Measurements from ENCODE around the gene NOCT.

Gene NOCT

DNA sequence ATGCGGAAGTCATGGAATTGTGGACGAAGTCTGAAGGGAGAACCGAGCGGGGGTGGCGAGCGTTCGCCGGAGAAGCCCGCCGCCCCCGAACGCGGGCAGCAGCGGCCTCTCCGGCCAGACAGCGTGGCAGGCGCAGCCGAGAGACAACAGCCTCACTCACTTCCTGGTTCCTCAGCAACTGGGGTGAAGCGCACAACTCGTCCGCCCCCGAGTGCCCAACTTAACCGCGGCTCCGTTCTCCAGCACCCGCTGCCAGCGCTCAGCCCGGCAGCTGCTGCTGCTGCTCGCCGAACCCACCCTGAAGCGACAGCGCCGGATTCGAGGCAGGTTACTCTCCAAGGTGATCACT is 68.0 kb downstream of the NOCT start:
- H3K27me3 ChIP-seq (ENCODE audit: insufficient read depth, low read length, poor library complexity): no peaks in the 10 kb centered on the region
- peak overlapping the region; percentile 72 for H3K4me2 ChIP-seq (ENCODE audit: insufficient read depth, low read length)
- peak overlapping the region; percentile 97 for H2AFZ ChIP-seq (ENCODE audit: low read depth, low read length)
- H3K79me2 ChIP-seq (ENCODE audit: insufficient read depth, low read length): peaks cover 55% of the 10 kb centered on the region
- peak overlapping the region; percentile 92 for H3K9ac ChIP-seq (ENCODE audit: low read depth, low read length)
- peaks cover 32% of the 10 kb centered on the region for H3K4me1 ChIP-seq (ENCODE audit: insufficient read depth, low read length)
- H3K36me3 ChIP-seq (ENCODE audit: insufficient read depth, low read length): peaks cover 13% of the 10 kb centered on the region; the same call in 1 of the 2 replicates
- TF ChIP-seq, protein P1, sequence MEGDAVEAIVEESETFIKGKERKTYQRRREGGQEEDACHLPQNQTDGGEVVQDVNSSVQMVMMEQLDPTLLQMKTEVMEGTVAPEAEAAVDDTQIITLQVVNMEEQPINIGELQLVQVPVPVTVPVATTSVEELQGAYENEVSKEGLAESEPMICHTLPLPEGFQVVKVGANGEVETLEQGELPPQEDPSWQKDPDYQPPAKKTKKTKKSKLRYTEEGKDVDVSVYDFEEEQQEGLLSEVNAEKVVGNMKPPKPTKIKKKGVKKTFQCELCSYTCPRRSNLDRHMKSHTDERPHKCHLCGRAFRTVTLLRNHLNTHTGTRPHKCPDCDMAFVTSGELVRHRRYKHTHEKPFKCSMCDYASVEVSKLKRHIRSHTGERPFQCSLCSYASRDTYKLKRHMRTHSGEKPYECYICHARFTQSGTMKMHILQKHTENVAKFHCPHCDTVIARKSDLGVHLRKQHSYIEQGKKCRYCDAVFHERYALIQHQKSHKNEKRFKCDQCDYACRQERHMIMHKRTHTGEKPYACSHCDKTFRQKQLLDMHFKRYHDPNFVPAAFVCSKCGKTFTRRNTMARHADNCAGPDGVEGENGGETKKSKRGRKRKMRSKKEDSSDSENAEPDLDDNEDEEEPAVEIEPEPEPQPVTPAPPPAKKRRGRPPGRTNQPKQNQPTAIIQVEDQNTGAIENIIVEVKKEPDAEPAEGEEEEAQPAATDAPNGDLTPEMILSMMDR (IDR thresholded peaks at IDR 0.05; ENCODE audit: borderline replicate concordance, extremely low read depth, low read length, poor library complexity, severe bottlenecking): peak; percentile 43
- no peak for TF ChIP-seq EZH2 (IDR thresholded peaks at IDR 0.05; ENCODE audit: borderline replicate concordance, low read depth, low read length, severe bottlenecking)
- peak overlapping the region; percentile 96 to 99 for H3K4me3 ChIP-seq (ENCODE audit: low read depth in 1 of 2, low read length in 2 of 2)
- H4K20me1 ChIP-seq (ENCODE audit: insufficient read depth, low read length): peaks cover 34% of the 10 kb centered on the region; the same call in 1 of the 2 replicates
- no peaks in the 10 kb centered on the region for H3K9me3 ChIP-seq (ENCODE audit: insufficient read depth, low read length, severe bottlenecking)
- peak overlapping the region; percentile 99 for H3K27ac ChIP-seq (ENCODE audit: low read length)
- ATAC-seq (ENCODE audit: insufficient read depth, low read depth): peak; percentile 25
- DNase-seq: no peak

DNA sequence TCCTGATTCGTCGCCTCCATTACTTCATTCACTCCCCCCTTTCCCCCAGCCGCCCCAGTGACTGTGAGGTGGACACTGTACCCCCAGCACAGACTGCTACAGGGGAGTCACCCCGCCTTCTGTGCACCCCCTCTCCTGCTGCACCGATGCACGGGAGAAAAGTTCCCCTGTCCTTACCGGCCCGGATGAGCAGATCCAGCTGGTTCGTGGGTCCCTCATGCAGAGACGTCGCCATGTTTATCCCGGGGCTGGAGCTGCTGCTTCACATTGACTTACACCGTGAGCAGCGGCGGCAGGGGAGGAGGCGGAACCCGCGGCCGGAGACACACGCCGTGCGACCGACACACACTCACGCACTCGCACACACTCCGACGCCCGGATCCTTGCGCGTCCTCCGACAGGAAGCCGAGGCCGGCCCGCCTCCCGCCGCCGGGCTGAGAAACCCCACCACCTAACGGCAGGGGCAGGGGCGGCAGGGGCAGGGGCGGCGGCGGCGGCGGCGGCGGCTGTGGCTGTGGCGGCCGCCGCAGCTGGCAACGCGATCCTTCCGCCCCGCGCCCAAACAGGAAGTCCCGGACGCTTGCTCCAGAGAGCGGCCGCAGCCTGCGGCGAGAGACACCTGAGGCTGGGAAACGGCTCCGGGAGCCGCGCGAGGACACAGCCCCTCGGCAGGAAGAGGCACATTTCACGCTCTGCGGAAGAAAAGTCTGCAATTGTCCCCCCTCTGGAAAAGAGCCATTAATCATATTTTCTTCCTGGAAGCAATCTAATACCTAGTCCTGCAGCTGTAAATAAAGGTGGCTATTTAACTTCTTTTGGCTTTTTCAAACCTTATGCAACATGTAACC is 68.6 kb downstream of the NOCT start:
- peak overlapping the region; percentile 97 for H2AFZ ChIP-seq (ENCODE audit: low read depth, low read length)

DNA sequence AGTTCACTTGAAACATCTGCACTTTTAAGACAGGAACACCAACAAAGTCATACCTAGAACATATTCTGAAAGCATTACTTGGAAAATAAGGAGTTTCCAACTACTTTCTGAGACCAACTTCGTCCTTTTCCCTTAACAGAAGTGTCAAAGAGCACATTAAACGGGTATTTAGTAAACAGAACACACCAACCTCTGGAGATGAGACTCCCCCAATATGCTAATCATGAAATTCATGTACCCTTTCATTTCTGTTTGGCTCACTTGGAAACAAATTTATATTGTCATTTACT is 69.2 kb downstream of the NOCT start:
- DNase-seq (no peak), ATAC-seq (ENCODE audit: insufficient read depth, low read depth) (no peak)
- Histone ChIP-seq H4K20me1 (ENCODE audit: insufficient read depth, low read length) (peaks cover 27% of the 10 kb centered on the region; the same call in 1 of the 2 replicates), H2AFZ (ENCODE audit: low read depth, low read length) (peak overlapping the region; percentile 70), H3K9ac (ENCODE audit: low read depth, low read length) (peak overlapping the region; percentile 92), H3K4me2 (ENCODE audit: insufficient read depth, low read length) (peak overlapping the region; percentile 72), H3K27ac (ENCODE audit: low read length) (peak overlapping the region; percentile 99), H3K27me3 (ENCODE audit: insufficient read depth, low read length, poor library complexity) (no peaks in the 10 kb centered on the region), H3K4me3 (ENCODE audit: low read depth in 1 of 2, low read length in 2 of 2) (peak overlapping the region; percentile 96 to 99; a peak in 3 of 4 replicates), H3K36me3 (ENCODE audit: insufficient read depth, low read length) (peaks cover 13% of the 10 kb centered on the region; the same call in 1 of the 2 replicates), H3K79me2 (ENCODE audit: insufficient read depth, low read length) (peaks cover 43% of the 10 kb centered on the region), H3K4me1 (ENCODE audit: insufficient read depth, low read length) (peaks cover 32% of the 10 kb centered on the region), H3K9me3 (ENCODE audit: insufficient read depth, low read length, severe bottlenecking) (no peaks in the 10 kb centered on the region)
- TF ChIP-seq, protein P1 (IDR thresholded peaks at IDR 0.05; ENCODE audit: borderline replicate concordance, extremely low read depth, low read length, poor library complexity, severe bottlenecking): no peak
- TF ChIP-seq EZH2 (IDR thresholded peaks at IDR 0.05; ENCODE audit: borderline replicate concordance, low read depth, low read length, severe bottlenecking): no peak

More for the DNA sequence above, 68.6 kb downstream of the NOCT start:
- ATAC-seq (ENCODE audit: insufficient read depth, low read depth) (peak; percentile 70), DNase-seq (peak; percentile 92)
- Histone ChIP-seq H3K36me3 (ENCODE audit: insufficient read depth, low read length) (peaks cover 13% of the 10 kb centered on the region; the same call in 1 of the 2 replicates), H3K27ac (ENCODE audit: low read length) (peak overlapping the region; percentile 99), H3K9me3 (ENCODE audit: insufficient read depth, low read length, severe bottlenecking) (no peaks in the 10 kb centered on the region), H4K20me1 (ENCODE audit: insufficient read depth, low read length) (peaks cover 30% of the 10 kb centered on the region; the same call in 1 of the 2 replicates), H3K27me3 (ENCODE audit: insufficient read depth, low read length, poor library complexity) (no peaks in the 10 kb centered on the region), H3K9ac (ENCODE audit: low read depth, low read length) (peak overlapping the region; percentile 92), H3K79me2 (ENCODE audit: insufficient read depth, low read length) (peaks cover 49% of the 10 kb centered on the region), H3K4me1 (ENCODE audit: insufficient read depth, low read length) (peaks cover 32% of the 10 kb centered on the region), H3K4me2 (ENCODE audit: insufficient read depth, low read length) (peak overlapping the region; percentile 72), H3K4me3 (ENCODE audit: low read depth in 1 of 2, low read length in 2 of 2) (peak overlapping the region; percentile 96 to 99; a peak in 3 of 4 replicates)
- TF ChIP-seq, protein P1 (IDR thresholded peaks at IDR 0.05; ENCODE audit: borderline replicate concordance, extremely low read depth, low read length, poor library complexity, severe bottlenecking): peak; percentile 36
- TF ChIP-seq EZH2 (IDR thresholded peaks at IDR 0.05; ENCODE audit: borderline replicate concordance, low read depth, low read length, severe bottlenecking): no peak

All from DND-41 (cell line).